T-helper 2 cell (primary cell): ENCODE measurements around the gene ACAN.

Experiments
- DNase-seq, 5 experiments: peaks; one replicate each; pipeline versions ENCODE4 v3.0.0 to v3.0.0-alpha.2; 2012 to 2022

Gene ACAN

GRCh38 chr15:88802250-88802990 is 816 bp upstream of the ACAN start:
- no peak for DNase-seq

- no peak for DNase-seq
Measured at GRCh38 chr15:88802991-88803240, 320 bp upstream of the ACAN start.

GRCh38 chr15:88803920-88804247 is 648 bp downstream of the ACAN start:
- DNase-seq, result no peak

GRCh38 chr15:88804257-88804656 is 1.0 kb downstream of the ACAN start:
- DNase-seq, result no peak

- no peak for DNase-seq
Measured at GRCh38 chr15:88805031-88805780, 2.0 kb downstream of the ACAN start.

GRCh38 chr15:88810446-88810845 is 7.2 kb downstream of the ACAN start:
- no peak for DNase-seq

GRCh38 chr15:88812133-88812532 is 8.9 kb downstream of the ACAN start:
- no peak for DNase-seq

- no peak for DNase-seq
Measured at GRCh38 chr15:88813960-88814359, 10.7 kb downstream of the ACAN start.

GRCh38 chr15:88814393-88814792 is 11.2 kb downstream of the ACAN start:
- no peak for DNase-seq

GRCh38 chr15:88818920-88819319 is 15.7 kb downstream of the ACAN start:
- DNase-seq, result no peak

- DNase-seq, result no peak
Measured at GRCh38 chr15:88821993-88822392, 18.8 kb downstream of the ACAN start.

- DNase-seq, result no peak
Measured at GRCh38 chr15:88828791-88829190, 25.6 kb downstream of the ACAN start.

- no peak for DNase-seq
Measured at GRCh38 chr15:88830016-88830415, 26.8 kb downstream of the ACAN start.

GRCh38 chr15:88832820-88833730 is 29.8 kb downstream of the ACAN start:
- DNase-seq, result no peak

GRCh38 chr15:88833731-88834100 is 30.5 kb downstream of the ACAN start:
- no peak for DNase-seq

- peak in 1 of 5 experiments; percentile 11 for DNase-seq
Measured at GRCh38 chr15:88834211-88834812, 31.1 kb downstream of the ACAN start.

GRCh38 chr15:88835119-88835518 is 31.9 kb downstream of the ACAN start:
- DNase-seq, result no peak

GRCh38 chr15:88835646-88836045 is 32.4 kb downstream of the ACAN start:
- no peak for DNase-seq

- no peak for DNase-seq
Measured at GRCh38 chr15:88838667-88839066, 35.4 kb downstream of the ACAN start.

GRCh38 chr15:88839146-88839545 is 35.9 kb downstream of the ACAN start:
- no peak for DNase-seq

GRCh38 chr15:88839961-88840360 is 36.7 kb downstream of the ACAN start:
- DNase-seq, result no peak

GRCh38 chr15:88841236-88841635 is 38.0 kb downstream of the ACAN start:
- no peak for DNase-seq

GRCh38 chr15:88842156-88842555 is 38.9 kb downstream of the ACAN start:
- no peak for DNase-seq
